GM12878 (cell line): Measurements from ENCODE around the gene CALML4. TPM values are rescaled to one million over a fixed set of nuclear protein-coding genes. Genes with fewer than 3 reads are reported as not detected.

ENCODE experiments used
- ATAC-seq: fragments of 200-7000 bp; cut with Tn5 transposase; 3 replicates; pipeline ENCODE4 v1.9.1; 2020; ENCODE audit warnings: mild to moderate bottlenecking, moderate library complexity
- BruUV-seq: library from RNA; stranded (reverse); fragments of 400-500 nt; replicated peaks from 2 replicates; lab custom pipeline; 2021; lab: Mats Ljungman, UMichigan
- CTCF ChIA-PET: fragments of 300-600 bp; sonication (Branson Sonifier 250); formaldehyde crosslinking; extraction: SDS; loops from one replicate; lab custom pipeline; 2021; ENCODE audit warnings: inconsistent platforms; lab: Yijun Ruan, JAX
- POLR2A ChIA-PET: fragments of 350-600 bp; formaldehyde crosslinking; extraction: SDS; loops from one replicate; lab custom pipeline; 2021; ENCODE audit warnings: inconsistent platforms; lab: Charles Lee
- RAD21 ChIA-PET: fragments of 300-600 bp; sonication (Branson Sonifier 250); formaldehyde crosslinking; loops from one replicate; lab custom pipeline; 2023; ENCODE audit warnings: antibody characterized with exemption; ENCODE audit not compliant: unreplicated experiment; lab: Charles Lee
- SMC1A ChIA-PET: fragments of 300-600 bp; sonication (Branson Sonifier 250); formaldehyde crosslinking; loops from one replicate; lab custom pipeline; 2023; ENCODE audit not compliant: unreplicated experiment, uncharacterized antibody; lab: Charles Lee
- DNase-seq: peaks from one replicate; pipeline ENCODE4 v3.0.0-alpha.2; 2011; ENCODE audit warnings: low read depth, low spot score
- FAIRE-seq: peaks from 3 replicates; lab custom pipeline; 2011; peaks lifted over from hg19 to GRCh38; lab: Jason Lieb, UNC
- H2AFZ ChIP-seq: 2 replicates; pipeline ENCODE4 v1.6.0; 2011; ENCODE audit warnings: low read depth, low read length, control low read depth; ENCODE audit not compliant: control insufficient read depth
- H3K27ac ChIP-seq: 2 replicates; pipeline ENCODE4 v1.5.1; 2011; ENCODE audit warnings: control low read depth; ENCODE audit not compliant: control insufficient read depth, insufficient read depth
- H3K27me3 ChIP-seq, 2 experiments: replicated peaks in 1 of 2; 2 replicates each; pipeline versions ENCODE4 v1.6.0 to v1.6.1; 2011; ENCODE audit warnings: low read length in 1 of 2; ENCODE audit not compliant: control insufficient read depth in 2 of 2, insufficient read depth in 2 of 2
- H3K36me3 ChIP-seq, 2 experiments: 2 replicates each; pipeline ENCODE4 v1.5.1; 2011; ENCODE audit warnings: low read length in 1 of 2; ENCODE audit not compliant: control insufficient read depth in 2 of 2, insufficient read depth in 2 of 2
- H3K4me1 ChIP-seq: 2 replicates; pipeline ENCODE4 v1.6.1; 2011; ENCODE audit warnings: mild to moderate bottlenecking, low read length, moderate library complexity, mixed read lengths; ENCODE audit not compliant: control insufficient read depth, insufficient read depth
- H3K4me2 ChIP-seq: 2 replicates; pipeline ENCODE4 v1.6.0; 2011; ENCODE audit warnings: control low read depth; ENCODE audit not compliant: control insufficient read depth, insufficient read depth
- H3K4me3 ChIP-seq: fragments of 200-600 bp; sonication (generic); 2 replicates; pipeline ENCODE4 v1.5.1; 2016
- H3K79me2 ChIP-seq: 2 replicates; pipeline ENCODE4 v1.6.0; 2011; ENCODE audit warnings: low read length; ENCODE audit not compliant: control insufficient read depth, insufficient read depth
- H3K9ac ChIP-seq: 2 replicates; pipeline ENCODE4 v1.8.0; 2011; ENCODE audit warnings: low read length, control low read depth, mixed read lengths; ENCODE audit not compliant: control insufficient read depth, insufficient read depth
- H3K9me3 ChIP-seq: replicated peaks from 3 replicates; pipeline ENCODE4 v1.5.1; 2011; ENCODE audit warnings: mild to moderate bottlenecking, low read length; ENCODE audit not compliant: control insufficient read depth, insufficient read depth
- H4K20me1 ChIP-seq: 2 replicates; pipeline ENCODE4 v1.6.0; 2011; ENCODE audit not compliant: control insufficient read depth, insufficient read depth
- ASH2L ChIP-seq: fragments of 300-600, 200-600 bp; sonication (generic); IDR thresholded peaks from 2 replicates; pipeline ENCODE4 v1.6.1; 2017; ENCODE audit warnings: low read depth, mild to moderate bottlenecking, borderline replicate concordance
- HDAC2 ChIP-seq: fragments of 200-600 bp; sonication (generic); IDR thresholded peaks from 2 replicates; pipeline ENCODE4 v1.6.1; 2017
- LARP7 ChIP-seq: fragments of 450-650 bp; IDR thresholded peaks from 2 replicates; pipeline ENCODE4 v1.6.1; 2017; ENCODE audit warnings: mild to moderate bottlenecking
- NFYA ChIP-seq: IDR thresholded peaks from 2 replicates; pipeline ENCODE4 v1.6.1; 2011; ENCODE audit warnings: low read depth, mild to moderate bottlenecking, low read length, improper control_type of control experiment, borderline replicate concordance
- POLR2A ChIP-seq: IDR thresholded peaks from 2 replicates; pipeline ENCODE4 v1.6.1; 2011; ENCODE audit warnings: low read depth, mild to moderate bottlenecking, low read length
- POLR2AphosphoS5 ChIP-seq: IDR thresholded peaks from 2 replicates; pipeline ENCODE4 v1.6.1; 2011; ENCODE audit warnings: mild to moderate bottlenecking, low read length, inconsistent platforms
- RB1 ChIP-seq: fragments of 450-650 bp; formaldehyde crosslinking; IDR thresholded peaks from 2 replicates; pipeline ENCODE4 v1.6.1; 2017; ENCODE audit warnings: mild to moderate bottlenecking, borderline replicate concordance
- RELA ChIP-seq: fragments of 450-650 bp; IDR thresholded peaks from 2 replicates; pipeline ENCODE4 v1.8.0; 2014; ENCODE audit warnings: borderline replicate concordance; ENCODE audit not compliant: partially characterized antibody
- SMAD5 ChIP-seq: IDR thresholded peaks from 2 replicates; pipeline ENCODE4 v1.6.1; 2016; ENCODE audit warnings: antibody characterized with exemption, low read depth
- SUZ12 ChIP-seq: fragments of 200-600 bp; sonication (generic); IDR thresholded peaks from one replicate; pipeline ENCODE4 v1.6.1; 2018; ENCODE audit warnings: antibody characterized with exemption, mild to moderate bottlenecking; ENCODE audit not compliant: unreplicated experiment
- TBL1XR1 ChIP-seq: IDR thresholded peaks from 2 replicates; pipeline ENCODE4 v1.6.1; 2012; ENCODE audit warnings: low read depth, low read length, improper control_type of control experiment
- ZNF24 ChIP-seq: fragments of 450-650 bp; IDR thresholded peaks from 2 replicates; pipeline ENCODE4 v1.6.1; 2017; ENCODE audit warnings: antibody characterized with exemption, mild to moderate bottlenecking
- ZNF274 ChIP-seq: IDR thresholded peaks from one replicate; pipeline ENCODE4 v1.8.0; 2011; ENCODE audit not compliant: insufficient read length, insufficient read depth
- ZSCAN29 ChIP-seq: fragments of 450-650 bp; IDR thresholded peaks from 2 replicates; pipeline ENCODE4 v1.6.1; 2017; ENCODE audit warnings: mild to moderate bottlenecking, moderate library complexity
- WGBS: methylation state at CpG from one replicate; pipeline ENCODE4 v1.1.6; 2016; ENCODE audit warnings: low lambda C conversion rate; ENCODE audit not compliant: insufficient replicate concordance, insufficient coverage; ENCODE audit errors: missing lambda C conversion rate; 5-methylcytosine and 5-hydroxymethylcytosine counted together
- in situ Hi-C: fragments of 300-500 bp; cut with MboI; formaldehyde crosslinking; loops from 9 replicates; pipeline ENCODE4 v1.14.3; 2018; ENCODE audit warnings: mixed read lengths
- intact Hi-C: fragments of 100-400 bp; cut with micrococcal nuclease; formaldehyde crosslinking; loops from one replicate; pipeline ENCODE4 v1.14.2; 2022; ENCODE audit not compliant: unreplicated experiment
- polyA plus RNA-seq, 11 experiments: library from polyadenylated mRNA; depleted of rRNA in 4 of 11; unstranded in 6 of 11; stranded (reverse) in 5 of 11; fragments of >200 nt; fragmentation: Nextera tagmentation in 4 of 11; fragmentation: Illumina TruSeq in 1 of 11; extraction: Ambion mirVana in 4 of 11; extraction: Trizol in 1 of 11; gene quantifications; 1 replicate in 1 of 11; 2 replicates in 10 of 11; pipeline versions ENCODE4 v1.2.1 to v1.2.3, GENCODE V29; 2011 to 2016; ENCODE audit warnings: inconsistent platforms in 2 of 11, missing spikeins in 2 of 11, low read depth in 1 of 11
- total RNA-seq, 4 experiments: library from RNA; depleted of rRNA in 3 of 4; stranded (reverse); fragments of >200 nt in 3 of 4; fragmentation: Illumina TruSeq in 1 of 4; extraction: Trizol in 1 of 4; gene quantifications; 2 replicates each; pipeline versions ENCODE4 v1.2.1 to v1.2.3, GENCODE V29; 2013 to 2021
- TF ChIP-seq, protein P1 (sequence below): IDR thresholded peaks from 2 replicates; pipeline ENCODE4 v1.6.1; 2011; ENCODE audit warnings: borderline replicate concordance, low read depth, mild to moderate bottlenecking, moderate library complexity, low read length; ENCODE audit not compliant: insufficient read depth, poor library complexity, severe bottlenecking
- TF ChIP-seq, protein P2 (sequence below): IDR thresholded peaks from 2 replicates; pipeline ENCODE4 v1.6.1; 2011; ENCODE audit warnings: low read depth, low read length, improper control_type of control experiment, borderline replicate concordance

CALML4 gene
- total and polyA plus RNA-seq, 10 of the 15 experiments (the other 5 are each of a cell fraction or from before 2014, with no cell fraction given): 1.7 to 15.9 (median 5.1) TPM

DNA sequence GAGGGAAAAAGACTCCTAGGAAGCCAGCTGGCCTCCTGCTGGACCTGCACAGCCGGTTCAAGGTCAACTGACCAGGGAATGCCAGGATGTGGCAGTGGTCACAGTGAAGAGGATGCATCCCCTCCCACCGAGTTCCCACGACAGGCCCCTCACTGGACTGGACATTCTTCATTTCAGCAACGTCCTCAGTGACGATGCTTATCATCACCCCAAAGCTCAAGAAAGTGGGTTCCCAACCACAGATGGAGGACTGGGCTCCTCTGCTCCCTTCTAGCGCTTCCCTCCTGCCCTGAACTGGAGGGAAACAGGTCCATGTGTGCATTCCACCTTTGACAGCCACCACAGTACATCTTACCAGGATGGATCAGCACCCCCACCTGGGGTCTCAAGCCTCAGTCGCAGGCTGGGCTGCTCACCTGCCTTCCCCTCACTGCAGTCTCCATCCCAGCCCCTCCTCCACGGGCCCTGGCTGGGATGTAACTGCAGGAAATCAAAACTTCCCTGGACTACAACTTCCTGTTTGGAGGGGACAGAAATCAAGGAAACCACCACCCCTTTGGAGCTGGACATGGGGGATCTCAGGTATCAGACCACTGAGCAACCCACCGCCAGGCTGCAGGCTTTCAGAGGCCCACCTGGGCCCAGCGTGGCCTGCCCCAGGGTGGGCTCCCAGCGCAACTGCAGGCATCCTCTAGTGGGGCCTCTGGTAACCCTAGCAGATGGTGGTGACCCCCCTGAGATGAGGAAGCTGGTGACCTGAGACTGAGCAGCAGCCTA, 7.3 kb downstream of the CALML4 start:
- intact Hi-C loops: no loop called here
- H2AFZ ChIP-seq: no peak overlapping the region
- 88% methylated on average over 11 of the region's 11 CpGs for WGBS
- no peaks in the 10 kb centered on the region for H4K20me1 ChIP-seq
- H3K79me2 ChIP-seq: no peaks in the 10 kb centered on the region
- H3K36me3 ChIP-seq: peaks cover 4 to 14% of the 10 kb centered on the region in 2 experiments
- no TSS peak for BruUV-seq
- ChIA-PET CTCF (interaction anchor here (0.6 to 1.6 kb wide), 3 partner anchors 12 to 365 kb away, joined by 3 to 4 read pairs (median 3); no protein-coding TSS in a partner anchor), RAD21 (no interaction called here), SMC1A (interaction anchor here (1.0 to 2.9 kb wide), 3 partner anchors 22 to 43 kb away, joined by 4 to 8 read pairs (median 4); no protein-coding TSS in a partner anchor), POLR2A (no interaction called here)
- TF ChIP-seq POLR2AphosphoS5 (peak; percentile 55), NFYA (no peak), POLR2A (peak; percentile 59), HDAC2 (no peak)
- in situ Hi-C loops: no loop called here
- no peaks in the 10 kb centered on the region for H3K9me3 ChIP-seq
- no peak for DNase-seq
- no peak overlapping the region for H3K4me3 ChIP-seq
- FAIRE-seq: no peak
- ATAC-seq: no peak
- H3K4me2 ChIP-seq: no peak overlapping the region
- H3K4me1 ChIP-seq: no peaks in the 10 kb centered on the region
- no peak overlapping the region for H3K27ac ChIP-seq
- H3K9ac ChIP-seq: no peak overlapping the region
- no peaks in the 10 kb centered on the region for H3K27me3 ChIP-seq

- intact Hi-C loops (no loop called here), in situ Hi-C loops (no loop called here)
- Histone ChIP-seq H3K4me1 (no peaks in the 10 kb centered on the region), H3K4me3 (no peak overlapping the region), H2AFZ (no peak overlapping the region), H3K4me2 (no peak overlapping the region), H3K27me3 (no peaks in the 10 kb centered on the region), H3K27ac (no peak overlapping the region), H3K9ac (no peak overlapping the region), H3K36me3 (peaks cover 10 to 17% of the 10 kb centered on the region in 2 experiments), H4K20me1 (no peaks in the 10 kb centered on the region), H3K79me2 (no peaks in the 10 kb centered on the region), H3K9me3 (no peaks in the 10 kb centered on the region)
- DNase-seq: no peak
- CTCF ChIA-PET: interaction anchor here (0.9 to 1.6 kb wide), 3 partner anchors 13 to 334 kb away, joined by 3 to 4 read pairs (median 3); no protein-coding TSS in a partner anchor
- peak; percentile 38 for ATAC-seq
- TF ChIP-seq, protein P1, sequence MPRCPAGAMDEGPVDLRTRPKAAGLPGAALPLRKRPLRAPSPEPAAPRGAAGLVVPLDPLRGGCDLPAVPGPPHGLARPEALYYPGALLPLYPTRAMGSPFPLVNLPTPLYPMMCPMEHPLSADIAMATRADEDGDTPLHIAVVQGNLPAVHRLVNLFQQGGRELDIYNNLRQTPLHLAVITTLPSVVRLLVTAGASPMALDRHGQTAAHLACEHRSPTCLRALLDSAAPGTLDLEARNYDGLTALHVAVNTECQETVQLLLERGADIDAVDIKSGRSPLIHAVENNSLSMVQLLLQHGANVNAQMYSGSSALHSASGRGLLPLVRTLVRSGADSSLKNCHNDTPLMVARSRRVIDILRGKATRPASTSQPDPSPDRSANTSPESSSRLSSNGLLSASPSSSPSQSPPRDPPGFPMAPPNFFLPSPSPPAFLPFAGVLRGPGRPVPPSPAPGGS: peak; percentile 7
- TF ChIP-seq ZNF24 (no peak), ASH2L (no peak), LARP7 (0 out of 2 replicates have a peak, but pooled peaks have one; percentile 20), HDAC2 (no peak), POLR2A (peak; percentile 1; the same call in 1 of the 2 replicates), ZNF274 (no peak), SUZ12 (no peak), POLR2AphosphoS5 (0 out of 2 replicates have a peak, but pooled peaks have one; percentile 2), RELA (no peak), SMAD5 (no peak), RB1 (no peak), TBL1XR1 (no peak), ZSCAN29 (no peak)
- TF ChIP-seq, protein P2, sequence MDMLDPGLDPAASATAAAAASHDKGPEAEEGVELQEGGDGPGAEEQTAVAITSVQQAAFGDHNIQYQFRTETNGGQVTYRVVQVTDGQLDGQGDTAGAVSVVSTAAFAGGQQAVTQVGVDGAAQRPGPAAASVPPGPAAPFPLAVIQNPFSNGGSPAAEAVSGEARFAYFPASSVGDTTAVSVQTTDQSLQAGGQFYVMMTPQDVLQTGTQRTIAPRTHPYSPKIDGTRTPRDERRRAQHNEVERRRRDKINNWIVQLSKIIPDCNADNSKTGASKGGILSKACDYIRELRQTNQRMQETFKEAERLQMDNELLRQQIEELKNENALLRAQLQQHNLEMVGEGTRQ: no peak
- no TSS peak for BruUV-seq
- SMC1A ChIA-PET: interaction anchor here (1.0 to 2.9 kb wide), 2 partner anchors 23 to 31 kb away, joined by 4 to 8 read pairs; no protein-coding TSS in a partner anchor
- POLR2A ChIA-PET: no interaction called here
- WGBS: 73% methylated on average over 8 of the region's 8 CpGs
- RAD21 ChIA-PET: interaction anchor here (0.8 kb wide), 1 partner anchor 8 kb away, joined by 3 read pairs; the partner anchor contains the start of gene CALML4
- no peak for FAIRE-seq
Observed at GRCh38 chr15:68197170-68197492, 8.0 kb downstream of the CALML4 start.
